GM18867 (cell line): ENCODE results near the gene TIMM44.

Experiments used
- ATAC-seq: cut with Tn5 transposase; IDR thresholded peaks from one replicate; pipeline ENCODE4 v1.9.1; 2021; ENCODE audit warnings: mild to moderate bottlenecking, moderate library complexity; ENCODE audit not compliant: unreplicated experiment

Gene TIMM44

DNA sequence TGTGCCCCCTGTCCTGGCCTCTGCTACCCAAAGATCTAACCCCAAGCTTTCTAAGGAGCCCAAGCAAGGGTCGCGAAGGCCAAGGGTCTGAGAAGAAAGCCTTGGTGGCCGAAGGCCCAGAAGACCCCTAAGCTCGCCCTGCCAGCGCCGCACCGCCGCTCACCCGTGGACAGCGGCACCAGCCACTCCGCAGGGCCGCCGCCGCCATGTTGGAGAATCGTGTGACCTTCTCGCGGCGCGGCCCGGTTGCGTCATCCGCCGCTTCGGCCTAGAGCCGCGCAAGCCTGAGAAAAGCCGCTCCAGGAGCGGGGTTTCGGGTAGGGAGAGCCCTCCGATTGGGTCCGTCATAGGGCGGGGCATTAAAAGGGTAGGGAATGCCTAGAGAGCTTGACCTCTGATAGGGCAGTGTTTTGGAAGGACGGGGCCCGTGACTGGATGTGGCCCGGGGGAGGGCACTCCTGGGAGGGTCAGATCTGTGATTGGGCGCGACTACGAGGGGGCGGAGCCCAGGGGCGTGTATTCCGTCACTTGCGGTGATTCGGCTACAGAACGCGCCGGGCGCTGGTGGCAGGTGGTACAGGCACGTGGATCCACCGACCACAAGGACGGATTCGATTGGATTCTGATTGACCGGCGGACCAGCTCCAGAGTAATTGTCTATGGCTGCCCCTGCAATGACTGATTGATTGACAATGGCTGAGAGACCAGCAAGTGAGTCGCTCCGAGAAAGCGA, at the start of gene TIMM44:
TSS of gene TIMM44 (minus strand) at position 223 of the 733 bp plus-strand sequence. CDS start at position 208, 15 bp downstream.
- ATAC-seq, result peak; percentile 93

DNA sequence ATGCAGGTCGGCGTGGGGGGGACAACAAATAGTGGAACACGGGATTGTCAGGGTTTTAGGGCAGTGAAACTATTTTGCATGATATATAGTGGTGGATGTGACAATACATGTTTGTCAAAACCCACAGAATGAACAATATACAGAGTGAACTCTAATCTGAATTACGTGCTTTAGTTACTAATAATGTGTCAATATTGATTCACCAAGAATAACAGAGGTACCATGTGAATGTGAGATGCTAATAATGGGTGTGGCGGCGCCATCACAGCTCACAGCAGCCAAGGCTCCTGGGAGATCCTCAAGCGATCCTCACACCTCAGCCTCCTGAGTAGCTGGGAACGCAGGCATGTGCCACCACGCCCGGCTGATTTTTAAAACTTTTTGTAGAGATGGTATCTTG, 49.1 kb upstream of the TIMM44 start:
- ATAC-seq, result no peak

- no peak for ATAC-seq
Observed at GRCh38 chr19:7989071-7989575, 45.7 kb upstream of the TIMM44 start.

DNA sequence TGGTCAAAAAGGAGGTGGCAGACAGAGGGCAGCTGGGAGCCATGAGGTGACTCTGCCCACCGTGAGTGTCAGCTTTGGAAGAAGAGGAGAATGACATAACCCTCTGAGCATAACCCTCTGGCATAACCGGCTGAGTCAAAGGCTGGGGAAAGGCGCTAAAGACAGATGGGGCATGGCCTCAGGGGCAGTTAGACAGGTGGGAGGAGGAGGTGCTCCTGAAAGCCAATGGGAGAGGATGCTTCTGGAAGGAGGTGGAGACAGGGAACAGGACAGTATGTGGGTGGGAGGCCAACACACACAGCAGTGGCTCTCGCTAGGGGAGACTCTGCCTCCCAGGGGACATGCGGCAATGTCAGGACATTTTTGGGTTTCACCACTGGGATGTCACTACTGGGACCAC, 44.8 kb upstream of the TIMM44 start:
- no peak for ATAC-seq

DNA sequence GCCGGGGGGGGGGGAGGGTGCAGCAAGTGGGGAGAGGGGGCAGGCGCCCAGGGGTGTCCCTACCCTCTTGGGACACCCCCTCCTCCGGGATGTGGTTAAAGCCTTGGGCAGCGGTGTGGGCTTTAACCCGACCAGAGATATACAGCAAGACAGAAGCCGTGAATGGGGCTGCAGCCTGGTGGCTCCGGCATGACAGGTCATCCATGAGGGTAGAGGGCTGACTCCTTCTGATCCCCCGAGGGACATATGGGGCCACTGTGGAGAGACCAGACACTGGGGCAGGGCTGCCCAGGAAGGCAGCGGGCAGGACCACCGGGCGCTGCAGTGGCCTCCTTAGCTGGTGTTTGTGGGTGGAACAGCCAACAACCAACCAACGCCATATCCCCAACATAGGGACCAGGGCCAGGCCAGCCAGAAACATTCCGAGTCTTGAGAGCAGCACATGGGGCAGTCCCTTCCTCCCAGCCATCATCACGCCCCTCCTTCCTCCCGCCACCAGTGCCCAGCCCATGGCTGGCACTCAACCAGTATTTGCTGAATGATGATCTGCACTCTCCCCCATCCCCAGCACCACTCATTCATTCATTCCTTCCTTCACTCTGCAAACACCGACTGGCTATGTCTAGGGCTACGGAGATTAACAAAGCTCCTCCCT, 43.8 kb upstream of the TIMM44 start:
- ATAC-seq, result no peak

GRCh38 chr19:7986321-7987113, 43.1 kb upstream of the TIMM44 start:
- no peak for ATAC-seq

DNA sequence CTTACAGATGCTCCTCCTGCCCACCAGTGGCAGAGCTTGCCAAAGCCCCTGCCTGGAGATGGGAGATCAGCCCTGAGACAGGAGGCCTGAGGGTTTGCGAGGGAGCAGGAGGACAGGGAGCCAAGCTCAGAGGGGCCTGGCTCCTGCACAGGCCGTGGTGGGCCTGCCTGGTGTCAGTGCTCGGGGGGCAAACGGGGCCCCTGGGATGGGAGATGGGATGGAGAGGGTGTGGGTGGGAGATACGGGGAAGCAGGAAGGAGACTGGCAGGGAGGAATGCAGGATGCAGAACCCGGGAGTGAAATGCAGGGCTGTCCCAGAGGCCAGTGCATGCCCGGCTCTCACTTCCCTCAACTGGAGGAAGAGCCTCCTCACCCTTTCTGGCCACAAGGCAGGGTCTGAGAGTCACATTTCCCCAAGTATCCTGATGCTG, 42.0 kb upstream of the TIMM44 start:
- no peak for ATAC-seq

GRCh38 chr19:7983995-7984837, 40.8 kb upstream of the TIMM44 start:
- no peak for ATAC-seq

DNA sequence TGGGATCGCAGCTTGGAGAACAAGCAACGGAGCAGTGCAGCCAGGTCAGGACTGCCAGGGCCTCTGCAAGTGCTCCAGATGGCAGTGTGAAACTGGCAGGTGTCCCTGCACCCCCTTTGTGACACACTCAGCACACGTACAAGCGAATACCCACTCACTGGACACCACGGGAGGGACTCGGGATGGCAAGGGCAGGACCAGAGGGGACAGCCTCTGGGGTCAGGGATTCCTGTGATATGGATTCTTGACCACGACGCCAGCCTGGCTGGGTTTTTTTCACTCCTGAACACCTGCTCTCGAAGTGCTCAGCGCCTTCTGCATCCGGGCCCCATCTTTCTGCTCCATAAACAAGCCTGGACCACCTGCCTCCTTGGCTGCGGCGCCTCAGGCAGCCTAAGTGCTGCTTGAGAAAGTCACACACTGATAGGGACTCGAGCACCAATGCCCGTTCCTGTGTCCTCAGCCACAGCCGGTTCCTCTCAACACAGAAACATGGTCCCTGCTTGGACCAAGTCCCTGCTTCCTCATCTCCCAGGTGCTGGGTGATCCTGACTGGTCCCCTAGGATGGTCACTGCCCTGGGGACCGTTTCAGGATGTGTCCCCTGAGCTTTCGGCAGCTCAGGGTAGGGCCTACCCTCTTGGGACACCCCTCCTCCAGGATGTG, 40.0 kb upstream of the TIMM44 start:
- no peak for ATAC-seq

DNA sequence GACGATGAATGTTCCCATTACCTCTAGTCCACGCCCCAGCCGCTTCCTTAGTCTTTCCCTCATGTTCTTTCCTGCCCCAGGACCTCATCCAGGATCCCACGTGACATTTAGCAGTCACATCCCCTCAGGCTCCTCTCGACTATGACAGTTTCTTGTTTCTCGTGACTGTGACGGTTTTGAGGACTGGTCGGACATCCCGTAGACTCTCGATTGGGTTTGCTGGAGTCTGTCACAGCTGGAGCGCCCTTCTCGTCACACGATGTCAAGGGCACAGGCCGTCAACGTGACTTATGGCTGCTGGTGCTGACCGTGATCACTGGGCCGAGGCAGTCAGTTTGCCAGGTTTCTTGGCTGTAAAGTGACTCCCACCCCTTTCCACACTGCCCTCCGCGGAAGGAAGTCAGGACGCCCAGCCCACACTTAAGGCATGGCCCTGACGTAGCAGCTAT, 39.2 kb upstream of the TIMM44 start:
- ATAC-seq, result no peak

DNA sequence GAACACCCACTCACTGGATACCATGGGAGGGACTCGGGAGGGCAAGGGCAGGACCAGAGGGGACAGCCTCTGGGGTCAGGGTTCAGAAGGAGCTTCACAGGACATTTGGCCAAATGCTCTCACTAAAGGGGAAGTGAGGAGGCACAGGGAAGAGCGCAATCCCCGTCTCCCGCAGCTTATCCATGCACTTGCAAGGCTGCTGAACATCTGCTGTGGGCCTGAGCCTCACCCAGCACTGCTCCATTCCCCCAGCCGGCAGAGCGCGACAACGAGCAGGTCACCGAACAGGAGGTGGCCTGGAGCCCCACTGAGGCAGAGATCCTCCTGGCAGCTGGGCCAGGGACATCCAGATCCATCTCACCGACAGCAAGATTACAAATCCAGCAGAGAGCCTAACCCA, 38.6 kb upstream of the TIMM44 start:
- no peak for ATAC-seq

GRCh38 chr19:7981661-7982060, 38.2 kb upstream of the TIMM44 start:
- no peak for ATAC-seq

DNA sequence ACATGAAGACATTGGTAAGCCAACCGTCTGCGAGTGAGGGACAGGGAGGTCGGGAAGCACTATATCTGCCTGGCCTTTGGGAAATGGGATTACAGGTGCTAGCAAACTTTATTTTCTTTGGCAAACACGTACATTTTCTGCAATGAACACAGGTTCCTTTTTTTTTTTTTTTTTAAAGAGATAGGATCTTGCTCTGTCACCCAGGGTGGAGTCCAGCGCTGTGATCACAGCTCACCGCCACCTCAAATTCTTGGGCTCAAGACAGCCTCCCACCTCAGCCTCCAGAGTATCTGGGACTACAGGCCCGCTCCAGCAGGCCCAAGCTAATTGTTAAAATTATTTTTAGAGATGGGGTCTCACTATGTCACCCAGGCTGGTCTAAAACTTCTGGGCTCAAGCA, 37.7 kb upstream of the TIMM44 start:
- ATAC-seq, result no peak

DNA sequence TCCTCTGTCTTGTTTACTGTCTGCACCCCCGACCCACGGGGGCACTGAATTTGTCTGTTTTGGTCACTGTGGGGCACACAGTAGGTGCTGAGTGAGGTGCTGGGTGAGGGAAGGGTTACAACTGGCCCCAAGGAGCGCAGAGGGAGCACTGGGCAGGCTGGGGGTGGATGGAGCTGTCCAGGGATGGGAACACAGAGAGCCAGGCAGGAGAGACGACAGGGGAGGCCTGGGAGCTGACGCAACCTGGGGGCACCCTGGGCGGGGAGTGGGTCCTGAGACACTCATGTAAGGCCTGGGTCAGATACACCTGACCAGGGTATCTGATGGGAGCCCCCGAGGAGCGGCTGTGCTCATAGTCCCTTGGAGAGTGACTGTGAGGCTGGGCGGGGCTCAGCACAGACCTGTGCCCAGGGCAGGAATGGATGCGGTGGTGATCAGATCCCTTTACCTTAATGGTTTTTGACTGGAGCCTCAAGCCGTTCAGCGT, 37.2 kb upstream of the TIMM44 start:
- no peak for ATAC-seq

DNA sequence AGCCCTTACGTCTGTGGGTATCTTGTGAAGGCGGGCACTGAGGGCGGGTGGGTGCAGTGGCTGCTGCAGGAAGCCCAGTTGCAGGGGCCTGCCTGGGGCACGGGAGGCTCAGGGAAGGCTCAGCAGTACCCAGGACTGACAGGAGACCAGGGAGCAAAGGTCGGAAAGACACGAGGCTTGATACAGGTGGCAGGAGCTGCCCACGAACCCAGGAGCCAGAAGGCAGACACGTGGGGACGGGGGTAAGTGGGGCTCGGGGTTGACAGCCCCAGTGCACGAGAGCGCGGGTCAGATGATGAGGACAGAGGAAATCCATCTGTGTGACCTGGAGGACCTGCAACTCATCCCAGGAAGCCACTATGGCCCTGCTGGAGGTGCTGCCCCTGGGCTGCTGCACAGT, 36.7 kb upstream of the TIMM44 start:
- no peak for ATAC-seq

DNA sequence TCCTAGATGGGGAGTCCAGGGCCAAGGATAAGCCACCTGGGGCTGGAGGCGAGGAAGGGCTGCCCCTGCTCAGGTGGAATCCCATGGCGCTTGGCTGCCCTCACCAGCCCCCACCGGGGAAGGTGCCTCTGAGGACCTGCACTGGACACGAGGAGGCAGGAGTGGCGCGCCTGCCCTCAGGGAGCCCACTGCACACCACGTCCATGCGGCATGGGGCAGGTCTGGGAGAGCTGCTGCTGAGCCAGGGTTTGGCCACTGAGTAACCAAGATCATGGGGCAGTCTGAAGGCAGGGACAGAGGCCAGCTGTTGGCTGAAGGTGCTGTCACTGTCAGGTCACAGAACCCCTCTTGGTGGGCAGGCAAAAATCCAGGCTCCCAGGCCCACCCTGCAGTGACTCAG, 36.1 kb upstream of the TIMM44 start:
- ATAC-seq, result no peak

GRCh38 chr19:7979011-7979410, 35.5 kb upstream of the TIMM44 start:
- no peak for ATAC-seq

GRCh38 chr19:7978179-7978825, 34.8 kb upstream of the TIMM44 start:
- no peak for ATAC-seq

- ATAC-seq, result no peak
Observed at GRCh38 chr19:7977723-7978040, 34.2 kb upstream of the TIMM44 start.
